ENCODE results near the gene SKAP2.

- TF ChIP-seq CTCF (IDR thresholded peaks at IDR 0.05 in 2 of 3, conservative IDR thresholded peaks at IDR 0.05 in 1 of 3; ENCODE audit: borderline replicate concordance in 1 of 3, insufficient read depth in 1 of 3, low read depth in 2 of 3, low read length in 2 of 3) (no peak), ZNF274 (IDR thresholded peaks at IDR 0.05; ENCODE audit: low read depth, low read length) (no peak), POLR2A (IDR thresholded peaks at IDR 0.05; ENCODE audit: borderline replicate concordance, extremely low read depth, insufficient read depth, insufficient read length) (no peak), POLR2AphosphoS5 (IDR thresholded peaks at IDR 0.05; ENCODE audit: low read depth, low read length) (no peak), MAX (IDR thresholded peaks at IDR 0.05) (no peak), CEBPB (IDR thresholded peaks at IDR 0.05; ENCODE audit: low read depth) (no peak)
Measured at GRCh38 chr7:26626687-26627086, 237.7 kb downstream of the SKAP2 start.
